SK-N-SH treated with all-trans-retinoic acid at 6 μM for 48 hours (cell line): Measurements from ENCODE around the gene TNKS1BP1.

ENCODE experiments used
- ATAC-seq: fragments of 200-7000 bp; cut with Tn5 transposase; 3 replicates; pipeline ENCODE4 v1.9.1; 2020; ENCODE audit warnings: mild to moderate bottlenecking, moderate library complexity
- ARNTL ChIP-seq: fragments of 450-650 bp; formaldehyde crosslinking; IDR thresholded peaks from 2 replicates; pipeline ENCODE4 v1.5.0; 2020; ENCODE audit warnings: low read depth, mild to moderate bottlenecking, moderate library complexity, borderline replicate concordance
- CSDC2 ChIP-seq: fragments of 250-450 bp; sonication (Bioruptor Pico); IDR thresholded peaks from 2 replicates; pipeline ENCODE4 v1.5.0; 2020; ENCODE audit warnings: mild to moderate bottlenecking, moderate library complexity
- ESRRG ChIP-seq: fragments of 250-450 bp; sonication (Bioruptor Pico); IDR thresholded peaks from 2 replicates; pipeline ENCODE4 v1.6.1; 2021; ENCODE audit warnings: mild to moderate bottlenecking
- GLIS3 ChIP-seq: fragments of 250-450 bp; sonication (Bioruptor Pico); IDR thresholded peaks from 2 replicates; pipeline ENCODE4 v1.5.0; 2020; ENCODE audit warnings: mild to moderate bottlenecking, moderate library complexity
- ISL1 ChIP-seq: fragments of 250-450 bp; sonication (Bioruptor Pico); IDR thresholded peaks from 2 replicates; pipeline ENCODE4 v2.1.2; 2022; ENCODE audit warnings: mild to moderate bottlenecking, moderate library complexity
- OSR1 ChIP-seq: fragments of 250-450 bp; sonication (Bioruptor Pico); IDR thresholded peaks from 2 replicates; pipeline ENCODE4 v1.8.0; 2022; ENCODE audit warnings: moderate library complexity, mild to moderate bottlenecking, inconsistent platforms
- PATZ1 ChIP-seq: fragments of 250-450 bp; sonication (Bioruptor Pico); IDR thresholded peaks from 2 replicates; pipeline ENCODE4 v1.8.0; 2020; ENCODE audit warnings: mild to moderate bottlenecking, moderate library complexity, borderline replicate concordance
- PPARA ChIP-seq: fragments of 250-450 bp; sonication (Bioruptor Pico); IDR thresholded peaks from 2 replicates; pipeline ENCODE4 v1.5.0; 2020; ENCODE audit warnings: mild to moderate bottlenecking, borderline replicate concordance
- RARB ChIP-seq: fragments of 250-450 bp; sonication (Bioruptor Pico); IDR thresholded peaks from 2 replicates; pipeline ENCODE4 v1.8.0; 2021; ENCODE audit warnings: mild to moderate bottlenecking, moderate library complexity
- TCF4 ChIP-seq: fragments of 250-450 bp; sonication (Bioruptor Pico); IDR thresholded peaks from 2 replicates; pipeline ENCODE4 v1.8.0; 2021; ENCODE audit warnings: mild to moderate bottlenecking, moderate library complexity, borderline replicate concordance
- TOX ChIP-seq: fragments of 250-450 bp; sonication (Bioruptor Pico); IDR thresholded peaks from 2 replicates; pipeline ENCODE4 v1.8.0; 2021; ENCODE audit warnings: mild to moderate bottlenecking, moderate library complexity, borderline replicate concordance
- ZC3H10 ChIP-seq: fragments of 250-450 bp; sonication (Bioruptor Pico); IDR thresholded peaks from 2 replicates; pipeline ENCODE4 v1.5.1; 2021; ENCODE audit warnings: mild to moderate bottlenecking, moderate library complexity
- ZFP3 ChIP-seq: fragments of 250-450 bp; sonication (Bioruptor Pico); IDR thresholded peaks from 2 replicates; pipeline ENCODE4 v1.5.0; 2020; ENCODE audit warnings: mild to moderate bottlenecking, moderate library complexity
- ZFP30 ChIP-seq: fragments of 450-650 bp; formaldehyde crosslinking; IDR thresholded peaks from 2 replicates; pipeline ENCODE4 v1.5.0; 2022; ENCODE audit warnings: mild to moderate bottlenecking, moderate library complexity
- ZNF70 ChIP-seq: fragments of 450-650 bp; formaldehyde crosslinking; IDR thresholded peaks from 2 replicates; pipeline ENCODE4 v1.5.0; 2020; ENCODE audit warnings: mild to moderate bottlenecking, moderate library complexity
- ZNF8 ChIP-seq: fragments of 450-650 bp; formaldehyde crosslinking; IDR thresholded peaks from 2 replicates; pipeline ENCODE4 v1.5.0; 2020; ENCODE audit warnings: mild to moderate bottlenecking, moderate library complexity
- TF ChIP-seq, protein P1 (sequence below): fragments of 250-450 bp; sonication (Bioruptor Pico); IDR thresholded peaks from 2 replicates; pipeline ENCODE4 v1.5.1; 2020; ENCODE audit warnings: low read depth, mild to moderate bottlenecking, moderate library complexity
- TF ChIP-seq, protein P2 (sequence below): fragments of 250-450 bp; sonication (Bioruptor Pico); IDR thresholded peaks from 2 replicates; pipeline ENCODE4 v1.8.0; 2021; ENCODE audit warnings: low read depth, mild to moderate bottlenecking, moderate library complexity, borderline replicate concordance
- TF ChIP-seq, protein P3 (sequence below): fragments of 250-450 bp; sonication (Bioruptor Pico); IDR thresholded peaks from 2 replicates; pipeline ENCODE4 v1.5.1; 2021; ENCODE audit warnings: mild to moderate bottlenecking, moderate library complexity
- TF ChIP-seq, protein P4 (sequence below): fragments of 250-450 bp; sonication (Bioruptor Pico); IDR thresholded peaks from 2 replicates; pipeline ENCODE4 v1.5.0; 2020; ENCODE audit warnings: mild to moderate bottlenecking, moderate library complexity

The TNKS1BP1 gene

DNA sequence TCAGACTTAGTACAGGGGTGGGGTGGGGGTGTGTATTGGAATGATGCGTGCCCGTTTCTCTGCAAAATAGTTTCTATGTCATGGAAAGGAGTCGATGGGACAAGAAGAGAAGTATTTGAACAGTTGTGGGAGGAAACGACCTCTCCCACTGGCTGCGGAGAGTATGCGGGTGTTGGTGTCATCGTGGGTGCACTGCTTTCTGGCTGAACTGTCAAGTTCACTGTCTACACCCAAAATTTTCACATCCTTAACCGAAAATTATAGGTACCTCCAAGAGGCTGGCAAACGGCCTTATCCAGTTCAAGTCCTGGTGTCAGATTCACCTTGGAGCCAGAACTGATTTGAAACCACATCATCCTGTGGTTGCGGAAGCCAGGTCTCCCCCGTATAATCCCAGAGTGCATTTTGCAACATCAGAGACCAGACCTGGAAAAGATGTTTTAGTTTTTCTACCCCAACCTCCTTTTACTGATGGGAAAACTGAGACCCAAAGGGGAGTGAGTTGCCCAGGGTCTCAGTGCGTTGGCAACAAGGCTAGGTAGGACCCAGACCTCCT, 11.4 kb upstream of the TNKS1BP1 start:
- no peak; the same call in 2 of the 3 replicates for ATAC-seq
- TF ChIP-seq ZNF8 (CRISPR knock-in tag) (no peak), ZNF70 (CRISPR knock-in tag) (no peak), TCF4 (CRISPR knock-in tag) (no peak), ZFP30 (CRISPR knock-in tag) (no peak), ISL1 (CRISPR knock-in tag) (no peak)
- TF ChIP-seq, protein P1, sequence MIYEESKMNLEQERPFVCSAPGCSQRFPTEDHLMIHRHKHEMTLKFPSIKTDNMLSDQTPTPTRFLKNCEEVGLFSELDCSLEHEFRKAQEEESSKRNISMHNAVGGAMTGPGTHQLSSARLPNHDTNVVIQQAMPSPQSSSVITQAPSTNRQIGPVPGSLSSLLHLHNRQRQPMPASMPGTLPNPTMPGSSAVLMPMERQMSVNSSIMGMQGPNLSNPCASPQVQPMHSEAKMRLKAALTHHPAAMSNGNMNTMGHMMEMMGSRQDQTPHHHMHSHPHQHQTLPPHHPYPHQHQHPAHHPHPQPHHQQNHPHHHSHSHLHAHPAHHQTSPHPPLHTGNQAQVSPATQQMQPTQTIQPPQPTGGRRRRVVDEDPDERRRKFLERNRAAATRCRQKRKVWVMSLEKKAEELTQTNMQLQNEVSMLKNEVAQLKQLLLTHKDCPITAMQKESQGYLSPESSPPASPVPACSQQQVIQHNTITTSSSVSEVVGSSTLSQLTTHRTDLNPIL (CRISPR knock-in tag) = no peak
- TF ChIP-seq, protein P2, sequence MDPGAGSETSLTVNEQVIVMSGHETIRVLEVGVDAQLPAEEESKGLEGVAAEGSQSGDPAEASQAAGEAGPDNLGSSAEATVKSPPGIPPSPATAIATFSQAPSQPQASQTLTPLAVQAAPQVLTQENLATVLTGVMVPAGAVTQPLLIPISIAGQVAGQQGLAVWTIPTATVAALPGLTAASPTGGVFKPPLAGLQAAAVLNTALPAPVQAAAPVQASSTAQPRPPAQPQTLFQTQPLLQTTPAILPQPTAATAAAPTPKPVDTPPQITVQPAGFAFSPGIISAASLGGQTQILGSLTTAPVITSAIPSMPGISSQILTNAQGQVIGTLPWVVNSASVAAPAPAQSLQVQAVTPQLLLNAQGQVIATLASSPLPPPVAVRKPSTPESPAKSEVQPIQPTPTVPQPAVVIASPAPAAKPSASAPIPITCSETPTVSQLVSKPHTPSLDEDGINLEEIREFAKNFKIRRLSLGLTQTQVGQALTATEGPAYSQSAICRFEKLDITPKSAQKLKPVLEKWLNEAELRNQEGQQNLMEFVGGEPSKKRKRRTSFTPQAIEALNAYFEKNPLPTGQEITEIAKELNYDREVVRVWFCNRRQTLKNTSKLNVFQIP (CRISPR knock-in tag) = no peak

GRCh38 chr11:57335343-57336110, 10.8 kb upstream of the TNKS1BP1 start, which contains the start of gene SSRP1:
SSRP1 (minus strand) TSS chr11:57335892; CDS start chr11:57335121, 771 bp downstream.
- ATAC-seq = peak; percentile 99
- TF ChIP-seq ARNTL (CRISPR knock-in tag) = no peak
- TF ChIP-seq CSDC2 (CRISPR knock-in tag) = no peak
- no peak for TF ChIP-seq GLIS3 (CRISPR knock-in tag)
- TF ChIP-seq ZC3H10 (CRISPR knock-in tag) = no peak
- no peak for TF ChIP-seq RARB (CRISPR knock-in tag)
- TF ChIP-seq ZFP3 (CRISPR knock-in tag) = no peak
- no peak for TF ChIP-seq ZNF8 (CRISPR knock-in tag)
- TF ChIP-seq, protein P1 (CRISPR knock-in tag) = no peak
- TF ChIP-seq PPARA (CRISPR knock-in tag) = no peak
- TF ChIP-seq, protein P3, sequence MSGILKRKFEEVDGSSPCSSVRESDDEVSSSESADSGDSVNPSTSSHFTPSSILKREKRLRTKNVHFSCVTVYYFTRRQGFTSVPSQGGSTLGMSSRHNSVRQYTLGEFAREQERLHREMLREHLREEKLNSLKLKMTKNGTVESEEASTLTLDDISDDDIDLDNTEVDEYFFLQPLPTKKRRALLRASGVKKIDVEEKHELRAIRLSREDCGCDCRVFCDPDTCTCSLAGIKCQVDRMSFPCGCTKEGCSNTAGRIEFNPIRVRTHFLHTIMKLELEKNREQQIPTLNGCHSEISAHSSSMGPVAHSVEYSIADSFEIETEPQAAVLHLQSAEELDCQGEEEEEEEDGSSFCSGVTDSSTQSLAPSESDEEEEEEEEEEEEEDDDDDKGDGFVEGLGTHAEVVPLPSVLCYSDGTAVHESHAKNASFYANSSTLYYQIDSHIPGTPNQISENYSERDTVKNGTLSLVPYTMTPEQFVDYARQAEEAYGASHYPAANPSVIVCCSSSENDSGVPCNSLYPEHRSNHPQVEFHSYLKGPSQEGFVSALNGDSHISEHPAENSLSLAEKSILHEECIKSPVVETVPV (CRISPR knock-in tag) = no peak
- TF ChIP-seq TOX (CRISPR knock-in tag) = no peak
- no peak for TF ChIP-seq PATZ1 (CRISPR knock-in tag)
- TF ChIP-seq ZFP30 (CRISPR knock-in tag) = no peak
- TF ChIP-seq, protein P4, sequence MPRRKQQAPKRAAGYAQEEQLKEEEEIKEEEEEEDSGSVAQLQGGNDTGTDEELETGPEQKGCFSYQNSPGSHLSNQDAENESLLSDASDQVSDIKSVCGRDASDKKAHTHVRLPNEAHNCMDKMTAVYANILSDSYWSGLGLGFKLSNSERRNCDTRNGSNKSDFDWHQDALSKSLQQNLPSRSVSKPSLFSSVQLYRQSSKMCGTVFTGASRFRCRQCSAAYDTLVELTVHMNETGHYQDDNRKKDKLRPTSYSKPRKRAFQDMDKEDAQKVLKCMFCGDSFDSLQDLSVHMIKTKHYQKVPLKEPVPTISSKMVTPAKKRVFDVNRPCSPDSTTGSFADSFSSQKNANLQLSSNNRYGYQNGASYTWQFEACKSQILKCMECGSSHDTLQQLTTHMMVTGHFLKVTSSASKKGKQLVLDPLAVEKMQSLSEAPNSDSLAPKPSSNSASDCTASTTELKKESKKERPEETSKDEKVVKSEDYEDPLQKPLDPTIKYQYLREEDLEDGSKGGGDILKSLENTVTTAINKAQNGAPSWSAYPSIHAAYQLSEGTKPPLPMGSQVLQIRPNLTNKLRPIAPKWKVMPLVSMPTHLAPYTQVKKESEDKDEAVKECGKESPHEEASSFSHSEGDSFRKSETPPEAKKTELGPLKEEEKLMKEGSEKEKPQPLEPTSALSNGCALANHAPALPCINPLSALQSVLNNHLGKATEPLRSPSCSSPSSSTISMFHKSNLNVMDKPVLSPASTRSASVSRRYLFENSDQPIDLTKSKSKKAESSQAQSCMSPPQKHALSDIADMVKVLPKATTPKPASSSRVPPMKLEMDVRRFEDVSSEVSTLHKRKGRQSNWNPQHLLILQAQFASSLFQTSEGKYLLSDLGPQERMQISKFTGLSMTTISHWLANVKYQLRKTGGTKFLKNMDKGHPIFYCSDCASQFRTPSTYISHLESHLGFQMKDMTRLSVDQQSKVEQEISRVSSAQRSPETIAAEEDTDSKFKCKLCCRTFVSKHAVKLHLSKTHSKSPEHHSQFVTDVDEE = no peak
- TF ChIP-seq, protein P2 (CRISPR knock-in tag) = no peak
- TF ChIP-seq ESRRG = no peak
- TF ChIP-seq OSR1 (CRISPR knock-in tag) = no peak
